Stimulated activated CD4-positive, alpha-beta T cell treated with anti-CD3 and anti-CD28 coated beads, Interleukin-4, amount 100 ng/mL, for 1 hour (primary cell): Measurements from ENCODE around the gene SYNE1.

Experiments
- DNase-seq: peaks from one replicate; pipeline ENCODE4 v3.0.0-alpha.2; 2020

Gene SYNE1

DNA sequence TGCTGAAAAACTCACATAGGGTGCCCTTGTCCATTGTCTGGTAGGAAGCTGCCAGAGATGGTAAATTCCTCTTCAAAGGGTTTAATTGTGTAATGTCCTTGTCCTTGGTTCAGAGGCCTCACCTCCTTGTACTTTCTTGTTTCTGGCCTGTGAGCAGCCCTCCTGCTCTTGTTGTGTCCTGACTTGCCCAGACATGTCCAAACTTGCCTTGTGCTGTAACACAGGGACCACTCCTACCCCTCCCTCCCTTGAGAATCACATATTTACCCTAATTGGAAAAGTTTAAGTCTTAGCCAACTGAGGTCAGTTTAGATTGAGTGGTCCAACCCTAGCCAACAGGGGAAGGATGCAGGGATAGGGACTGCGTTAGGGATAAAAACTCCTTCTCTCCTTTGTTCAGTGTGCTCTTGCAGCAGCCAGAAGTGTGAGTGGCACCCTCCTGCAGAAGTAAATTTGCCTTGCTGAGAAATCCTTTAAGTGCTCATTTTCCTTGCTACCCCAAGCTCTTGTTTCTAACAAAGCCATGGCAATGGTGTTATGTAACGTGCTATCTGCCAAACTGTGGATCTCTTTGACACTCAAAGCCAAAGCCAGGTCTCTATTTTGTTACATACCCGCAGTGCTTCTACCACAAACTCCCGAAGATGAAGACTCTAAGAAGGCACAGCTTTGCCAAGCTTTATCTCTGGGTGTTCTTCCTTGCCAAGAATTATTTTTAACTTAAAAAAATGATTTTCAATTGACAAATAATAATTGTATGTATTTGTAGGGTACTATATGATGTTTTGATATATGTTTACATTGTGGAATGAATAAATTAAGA lies 415.1 kb downstream of the SYNE1 start:
- DNase-seq = no peak

DNA sequence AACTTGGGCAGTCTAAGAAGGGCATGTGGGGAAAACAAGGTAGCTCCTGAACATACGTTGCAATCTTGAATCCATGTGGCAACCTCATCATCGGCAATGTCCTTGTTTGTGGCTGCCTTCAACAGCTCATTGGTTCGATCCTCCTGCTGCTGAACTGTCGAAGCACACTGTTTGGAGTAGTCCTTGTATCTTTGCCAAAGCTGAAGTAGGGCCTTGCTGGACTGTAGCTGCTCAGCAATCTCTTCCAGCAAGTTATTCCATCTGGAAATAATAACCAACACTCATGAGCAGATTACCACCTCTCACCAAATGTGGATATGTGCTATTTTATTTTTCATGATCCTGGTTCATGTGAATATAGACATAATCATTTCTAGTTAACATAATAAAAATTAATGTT lies 416.4 kb downstream of the SYNE1 start:
- no peak for DNase-seq

- DNase-seq = no peak
These were observed 418.3 kb downstream of the SYNE1 start for GRCh38 chr6:152218887-152219286.

GRCh38 chr6:152212437-152212836 lies 424.7 kb downstream of the SYNE1 start:
- no peak for DNase-seq

- DNase-seq = no peak
These were observed 428.0 kb downstream of the SYNE1 start for GRCh38 chr6:152209211-152209610.

- no peak for DNase-seq
These were observed 429.0 kb downstream of the SYNE1 start for GRCh38 chr6:152207915-152208714.

- DNase-seq = peak; percentile 57
These were observed 430.9 kb downstream of the SYNE1 start for GRCh38 chr6:152206072-152206818.

DNA sequence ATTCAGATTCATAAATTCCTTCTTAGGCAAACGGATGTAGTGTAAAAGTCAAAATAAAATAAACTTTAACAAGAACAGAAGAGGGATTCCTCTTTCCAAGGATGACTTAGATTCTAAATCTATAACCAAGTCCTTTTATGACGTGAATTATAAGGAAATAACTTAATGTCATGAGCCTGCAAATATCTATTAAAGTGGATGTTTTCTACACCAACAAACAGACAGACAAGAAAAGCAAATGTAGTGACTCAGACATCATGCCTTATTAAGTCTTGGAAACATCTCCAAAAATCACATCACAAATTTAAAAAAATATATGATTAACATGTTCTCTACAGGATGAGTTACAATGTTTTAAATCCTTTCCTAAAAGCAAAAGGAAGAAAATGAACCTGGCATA lies 432.6 kb downstream of the SYNE1 start:
- no peak for DNase-seq

DNA sequence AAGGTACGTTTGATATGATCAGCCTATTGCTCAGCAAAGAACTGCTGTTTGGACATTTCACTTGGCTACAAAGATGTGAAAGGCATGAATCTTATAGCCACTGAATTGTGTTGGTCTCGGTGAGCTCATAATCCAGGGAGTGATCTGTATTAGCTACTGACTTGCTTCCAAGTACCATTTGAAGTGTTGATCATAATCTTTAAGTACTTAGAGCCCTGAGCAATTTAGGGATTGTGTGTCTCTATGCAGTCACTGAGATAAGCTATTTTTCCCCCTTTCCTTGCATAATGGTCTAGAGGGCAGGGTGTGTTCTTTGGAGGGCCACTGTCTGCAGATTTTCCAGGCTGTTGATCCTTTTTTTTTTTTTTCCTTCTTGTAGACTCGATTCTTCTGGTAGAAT lies 436.0 kb downstream of the SYNE1 start:
- no peak for DNase-seq

- DNase-seq = no peak
These were observed 441.3 kb downstream of the SYNE1 start for GRCh38 chr6:152195896-152196295.

DNA sequence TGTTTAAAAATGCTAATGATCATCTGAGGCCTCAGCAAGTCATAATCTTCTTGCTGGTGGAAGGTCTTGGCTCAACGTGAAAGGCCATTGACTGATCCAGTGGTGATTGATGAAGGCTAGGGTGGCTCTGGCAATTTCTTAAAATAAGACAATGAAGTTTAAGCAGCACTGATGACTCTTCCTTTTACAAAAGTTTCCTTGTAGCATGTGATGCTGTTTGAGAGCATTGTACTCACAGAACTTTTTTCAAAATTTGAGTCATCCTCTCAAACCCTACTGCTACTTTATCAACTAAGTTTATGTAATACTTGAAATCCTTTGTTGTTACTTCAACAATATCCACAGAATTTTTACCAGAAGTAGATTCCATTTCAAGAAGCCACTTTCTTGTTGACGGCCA lies 447.4 kb downstream of the SYNE1 start:
- no peak for DNase-seq

GRCh38 chr6:152188011-152188410 lies 449.2 kb downstream of the SYNE1 start:
- DNase-seq = no peak

DNA sequence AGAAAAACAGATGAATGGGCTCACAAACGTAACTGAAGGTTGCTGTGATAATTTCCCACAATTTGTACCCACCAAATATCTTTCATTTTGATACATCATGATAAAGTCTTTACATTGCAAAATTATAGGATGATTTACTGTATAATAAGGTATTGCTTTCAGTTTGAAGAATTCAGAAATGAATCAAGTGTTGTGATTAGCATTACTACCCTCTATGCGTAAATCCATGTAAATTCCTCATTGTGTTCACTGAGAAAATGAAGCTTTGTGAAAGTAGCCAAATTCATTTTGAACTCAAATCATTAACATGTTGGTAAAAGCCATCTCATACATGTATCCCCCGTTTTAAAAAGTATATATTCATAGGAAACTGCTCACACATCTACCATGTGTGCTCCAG lies 450.3 kb downstream of the SYNE1 start:
- no peak for DNase-seq

DNA sequence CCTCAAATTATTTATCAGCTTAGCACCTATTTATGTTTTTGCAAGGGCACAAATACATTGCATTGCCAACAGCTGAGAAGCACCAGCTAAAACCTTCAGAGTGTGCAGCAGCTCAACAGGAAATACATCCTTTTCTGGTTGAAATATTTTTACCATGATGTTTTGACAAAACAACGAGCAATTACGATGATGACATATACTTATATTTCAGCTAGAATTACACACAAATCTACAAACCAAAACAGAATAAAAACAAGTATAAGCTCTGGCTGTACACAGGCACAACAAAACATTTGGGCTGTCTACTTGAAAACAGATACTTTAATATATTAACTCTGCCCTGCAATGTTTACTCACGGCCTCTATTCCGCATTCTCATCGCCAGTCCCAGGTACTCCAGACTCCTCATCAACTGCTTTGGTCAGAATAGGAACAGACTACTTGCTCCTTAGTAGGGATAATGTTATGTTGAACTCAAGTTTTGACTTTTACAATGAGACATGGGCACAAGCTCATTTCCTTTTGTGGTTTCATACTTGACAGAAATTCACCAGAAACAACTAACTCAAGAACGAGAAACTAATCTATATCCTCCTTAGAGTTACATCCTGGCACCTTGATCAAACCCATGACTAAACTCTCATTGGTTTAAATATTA lies 452.1 kb downstream of the SYNE1 start:
- DNase-seq = no peak

- no peak for DNase-seq
These were observed 452.6 kb downstream of the SYNE1 start for GRCh38 chr6:152184573-152184916.

DNA sequence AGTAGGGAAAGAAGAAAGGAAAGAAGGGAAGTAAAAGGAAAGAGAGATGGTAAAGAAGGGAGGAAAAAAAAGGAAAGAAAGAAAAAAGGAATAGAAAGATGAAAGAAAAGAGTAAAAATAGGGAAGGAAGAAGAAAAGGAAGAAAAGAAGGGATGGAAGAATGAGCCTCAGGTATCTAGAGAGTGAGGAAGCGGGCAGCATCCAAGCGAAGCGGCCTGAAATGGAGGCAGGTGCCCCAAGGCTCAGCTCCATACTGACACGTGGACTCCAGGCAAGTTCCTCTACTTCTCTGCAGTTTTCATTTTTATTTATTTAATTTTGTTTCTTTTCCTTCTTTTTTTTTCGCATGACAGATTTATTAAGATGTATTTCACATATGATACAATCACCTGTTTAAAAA lies 456.6 kb downstream of the SYNE1 start:
- DNase-seq = no peak

- DNase-seq = no peak
These were observed 460.9 kb downstream of the SYNE1 start for GRCh38 chr6:152176268-152176667.

DNA sequence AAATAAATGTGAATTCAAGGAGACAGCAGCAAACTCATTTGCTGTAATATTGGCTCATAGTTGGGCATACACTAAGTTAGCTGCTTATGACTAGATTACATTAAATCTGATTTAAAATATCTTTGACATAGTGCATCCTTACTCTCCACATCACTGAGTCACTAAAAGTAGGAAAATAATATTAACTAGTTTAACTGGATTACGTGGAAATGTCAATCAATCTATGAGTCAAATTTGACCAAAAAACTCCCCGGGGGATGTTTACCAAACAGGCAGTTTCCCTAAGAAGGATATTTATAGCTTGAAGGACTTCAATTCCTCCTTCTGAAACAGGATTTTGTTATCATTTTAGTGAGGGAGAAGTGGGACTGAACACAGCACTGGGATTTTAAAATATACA lies 463.2 kb downstream of the SYNE1 start:
- no peak for DNase-seq

DNA sequence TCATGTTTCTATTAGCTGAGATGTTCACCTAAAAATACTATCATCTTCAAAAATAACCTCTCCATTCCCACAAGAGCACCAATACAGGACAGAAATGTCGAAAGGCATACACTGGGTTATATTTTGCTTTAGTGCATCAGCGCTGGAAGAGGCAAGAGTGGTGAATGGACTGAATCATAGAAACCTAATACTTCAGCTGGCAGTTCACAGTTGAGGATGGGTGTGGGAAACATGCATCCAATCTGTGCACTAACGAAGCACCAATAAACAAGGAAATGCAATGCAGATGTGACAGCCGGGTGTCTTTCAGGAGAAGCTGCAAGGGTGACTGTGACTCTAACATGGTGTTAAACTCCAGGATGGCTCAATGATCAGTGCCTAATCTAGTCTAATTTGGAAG lies 463.8 kb downstream of the SYNE1 start:
- no peak for DNase-seq

- peak; percentile 45 for DNase-seq
These were observed 466.2 kb downstream of the SYNE1 start for GRCh38 chr6:152170702-152171667.

DNA sequence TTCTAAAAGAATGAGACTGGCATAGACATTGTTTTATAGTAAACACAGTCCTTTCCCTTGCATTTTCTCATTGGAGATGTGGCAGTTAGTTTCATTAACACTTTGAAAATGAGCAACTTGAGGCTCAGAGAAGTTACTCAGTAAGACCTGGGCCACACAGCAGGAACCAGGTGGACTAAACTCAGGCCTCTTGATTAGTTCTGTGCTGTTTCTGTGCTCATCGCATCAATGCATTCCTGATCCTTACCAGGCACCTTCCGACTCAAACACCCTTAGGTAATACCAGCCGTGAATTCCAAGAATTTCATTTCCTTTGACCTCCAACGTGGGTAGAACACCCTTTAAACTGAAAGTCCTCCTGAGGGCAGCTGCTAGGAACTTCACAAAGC lies 466.9 kb downstream of the SYNE1 start:
- DNase-seq = no peak
